ENCODE results near the gene ODAD3. TPM values are rescaled to one million over a fixed set of nuclear protein-coding genes. Genes with fewer than 3 reads are reported as not detected.
A peak's percentile ranks its signal among the peaks of the same experiment; 100 is the strongest.

ODAD3 gene
- total and polyA plus RNA-seq, 2 of the 13 experiments (the other 11 are each of a cell fraction or from before 2014, with no cell fraction given), result 0.04 to 0.08 TPM

GRCh38 chr19:11464333-11465265, 29.7 kb upstream of the ODAD3 start:
- FAIRE-seq (peak; percentile 93), DNase-seq (ENCODE audit: low spot score) (no peak), ATAC-seq (no peak)
- Histone ChIP-seq H3K4me1 (ENCODE audit: insufficient read depth, low read length) (no peaks in the 10 kb centered on the region), H3K27me3 (ENCODE audit: control insufficient read depth in 1 of 2, insufficient read depth in 2 of 2, low read length in 2 of 2) (no peaks in the 10 kb centered on the region), H4K20me1 (ENCODE audit: insufficient read depth, low read length) (no peaks in the 10 kb centered on the region), H3K4me3 (replicated peaks in 1 of 3; ENCODE audit: insufficient read depth in 1 of 3, low read depth in 2 of 3, low read length in 3 of 3) (no peak overlapping the region), H3K9me3 (ENCODE audit: low read length) (no peaks in the 10 kb centered on the region), H3K79me2 (ENCODE audit: insufficient read depth, low read length) (no peaks in the 10 kb centered on the region), H3K4me2 (ENCODE audit: low read depth, low read length) (no peak overlapping the region), H3K36me3 (replicated peaks in 1 of 2; ENCODE audit: control insufficient read depth in 1 of 2, insufficient read depth in 2 of 2, low read length in 2 of 2) (no peaks in the 10 kb centered on the region), H3K27ac (ENCODE audit: extremely low read length, insufficient read depth, low read length) (no peak overlapping the region), H3K9ac (ENCODE audit: insufficient read depth, low read depth, low read length) (no peak overlapping the region), H2AFZ (ENCODE audit: low read length) (no peak overlapping the region)
- 49% methylated on average over 11 of the region's 11 CpGs for WGBS (ENCODE audit: low lambda C conversion rate)
- intact Hi-C loops (cut with micrococcal nuclease; ENCODE audit: unreplicated experiment) (no loop called here), in situ Hi-C loops (cut with HindIII; ENCODE audit: extremely low pct_ligation_motif_present, low pct_unique_long_range_greater_than_20kb) (no loop called here)
- no peak for TF ChIP-seq MXD4 (CRISPR knock-in tag; IDR thresholded peaks at IDR 0.05)
- TF ChIP-seq ZNF646 (CRISPR knock-in tag; IDR thresholded peaks at IDR 0.05), result peak; percentile 87
- TF ChIP-seq MTA3 (CRISPR knock-in tag; IDR thresholded peaks at IDR 0.05), result no peak
- TF ChIP-seq TERF1 (CRISPR knock-in tag; IDR thresholded peaks at IDR 0.05), result no peak
- TF ChIP-seq CREB1 (IDR thresholded peaks at IDR 0.05), result peak; percentile 43; the same call in 1 of the 2 replicates
- no peak for TF ChIP-seq CREB1 (CRISPR knock-in tag; IDR thresholded peaks at IDR 0.05)
- no peak for TF ChIP-seq USF2 (IDR thresholded peaks at IDR 0.05; ENCODE audit: low read depth, low read length)
- TF ChIP-seq USF2 (CRISPR knock-in tag; IDR thresholded peaks at IDR 0.05; ENCODE audit: borderline replicate concordance), result no peak
- no peak for TF ChIP-seq CENPT (CRISPR knock-in tag; IDR thresholded peaks at IDR 0.05; ENCODE audit: low read depth)
- TF ChIP-seq ZNF543 (CRISPR knock-in tag; IDR thresholded peaks at IDR 0.05), result no peak
- peak; percentile 9; the same call in 1 of the 2 replicates for TF ChIP-seq FOXA1 (IDR thresholded peaks at IDR 0.05)
- no peak for TF ChIP-seq FOXA1 (CRISPR knock-in tag; IDR thresholded peaks at IDR 0.05)
- no peak for TF ChIP-seq MAX (IDR thresholded peaks at IDR 0.05)
- no TSS peak for BruUV-seq (replicated peaks)
- CTCF ChIA-PET (ENCODE audit: low intra/inter-chr PET ratio, low total read pairs), result no interaction called here
- POLR2A ChIA-PET, result no interaction called here
